Astrocyte (in vitro differentiated cells and primary cell): ENCODE results near the gene LRRC42. TPM values are rescaled to one million over a fixed set of nuclear protein-coding genes. Genes with fewer than 3 reads are reported as not detected.

Source experiments
- DNase-seq: peaks from one replicate; pipeline ENCODE4 v3.0.0-alpha.2; 2010; ENCODE audit warnings: low read depth
- FAIRE-seq: peaks from 2 replicates; lab custom pipeline; 2011; peaks lifted over from hg19 to GRCh38; lab: Jason Lieb, UNC
- H2AFZ ChIP-seq: 2 replicates; pipeline ENCODE4 v1.6.0; 2012; ENCODE audit warnings: low read depth, low read length, inconsistent platforms
- H3K27ac ChIP-seq: 2 replicates; pipeline ENCODE4 v1.5.1; 2011; ENCODE audit warnings: low read depth, low read length, inconsistent platforms
- H3K27me3 ChIP-seq: 2 replicates; pipeline ENCODE4 v1.6.0; 2011; ENCODE audit warnings: low read length, inconsistent platforms; ENCODE audit not compliant: insufficient read depth
- H3K36me3 ChIP-seq: 2 replicates; pipeline ENCODE4 v1.5.1; 2011; ENCODE audit warnings: low read length, inconsistent platforms; ENCODE audit not compliant: insufficient read depth
- H3K4me1 ChIP-seq: 2 replicates; pipeline ENCODE4 v1.5.1; 2011; ENCODE audit warnings: low read length, inconsistent platforms; ENCODE audit not compliant: insufficient read depth
- H3K4me2 ChIP-seq: 2 replicates; pipeline ENCODE4 v1.6.0; 2012; ENCODE audit warnings: low read length, inconsistent platforms
- H3K4me3 ChIP-seq: 2 replicates; pipeline ENCODE4 v1.5.1; 2011; ENCODE audit warnings: low read depth, mild to moderate bottlenecking, low read length, inconsistent platforms; ENCODE audit not compliant: insufficient read depth
- H3K79me2 ChIP-seq: 2 replicates; pipeline ENCODE4 v1.6.0; 2012; ENCODE audit warnings: mild to moderate bottlenecking, low read length, inconsistent platforms; ENCODE audit not compliant: insufficient read depth
- H3K9ac ChIP-seq: 2 replicates; pipeline ENCODE4 v1.6.0; 2012; ENCODE audit warnings: mild to moderate bottlenecking, low read length, inconsistent platforms
- H3K9me3 ChIP-seq: 2 replicates; pipeline ENCODE4 v1.5.1; 2012; ENCODE audit warnings: low read depth, mild to moderate bottlenecking, low read length, inconsistent platforms; ENCODE audit not compliant: insufficient read depth
- H4K20me1 ChIP-seq: 2 replicates; pipeline ENCODE4 v1.6.0; 2012; ENCODE audit warnings: low read length, inconsistent platforms; ENCODE audit not compliant: insufficient read depth
- H3K27ac Mint-ChIP-seq: one replicate; pipeline ENCODE4 v1.8.0; 2021; ENCODE audit warnings: mild to moderate bottlenecking, mixed read lengths; ENCODE audit not compliant: unreplicated experiment
- H3K27me3 Mint-ChIP-seq: one replicate; pipeline ENCODE4 v1.8.0; 2021; ENCODE audit warnings: low read depth, mixed read lengths; ENCODE audit not compliant: unreplicated experiment
- H3K36me3 Mint-ChIP-seq: one replicate; pipeline ENCODE4 v1.8.0; 2021; ENCODE audit warnings: low read depth, mixed read lengths; ENCODE audit not compliant: unreplicated experiment
- H3K4me1 Mint-ChIP-seq: one replicate; pipeline ENCODE4 v1.8.0; 2021; ENCODE audit warnings: low read depth, mixed read lengths; ENCODE audit not compliant: unreplicated experiment
- H3K4me3 Mint-ChIP-seq: one replicate; pipeline ENCODE4 v1.8.0; 2021; ENCODE audit warnings: mild to moderate bottlenecking, moderate library complexity, mixed read lengths; ENCODE audit not compliant: unreplicated experiment
- H3K9me3 Mint-ChIP-seq: one replicate; pipeline ENCODE4 v1.8.0; 2021; ENCODE audit warnings: mild to moderate bottlenecking, mixed read lengths; ENCODE audit not compliant: unreplicated experiment
- CTCF ChIP-seq: IDR thresholded peaks from 2 replicates; pipeline ENCODE4 v1.5.1; 2011; ENCODE audit warnings: low read depth, mild to moderate bottlenecking, inconsistent platforms, low read length, moderate library complexity; ENCODE audit not compliant: insufficient read depth
- EZH2 ChIP-seq: IDR thresholded peaks from 2 replicates; pipeline ENCODE4 v1.6.1; 2012; ENCODE audit warnings: mild to moderate bottlenecking, low read length, inconsistent platforms; ENCODE audit not compliant: insufficient read depth
- total RNA-seq: library from RNA; stranded (reverse); gene quantifications from 2 replicates; pipeline ENCODE4 v1.2.1, GENCODE V29; 2021

LRRC42 gene
- total RNA-seq, 1 donor from 2014 or later: 54.6 TPM

GRCh38 chr1:53998223-53998622, 52.1 kb downstream of the LRRC42 start:
- H3K9me3 Mint-ChIP-seq: peaks cover under 1% of the 10 kb centered on the region
- Histone ChIP-seq H3K4me1 (no peaks in the 10 kb centered on the region), H3K36me3 (no peaks in the 10 kb centered on the region), H3K27me3 (peaks cover 11% of the 10 kb centered on the region), H2AFZ (no peak overlapping the region), H3K9ac (no peak overlapping the region), H3K79me2 (no peaks in the 10 kb centered on the region), H3K4me2 (no peak overlapping the region), H3K4me3 (no peak overlapping the region), H4K20me1 (no peaks in the 10 kb centered on the region), H3K27ac (no peak overlapping the region), H3K9me3 (no peaks in the 10 kb centered on the region)
- no peak overlapping the region for H3K4me3 Mint-ChIP-seq
- FAIRE-seq (no peak), DNase-seq (no peak)
- H3K36me3 Mint-ChIP-seq: no peaks in the 10 kb centered on the region
- TF ChIP-seq CTCF: no peak
- TF ChIP-seq EZH2: no peak
- peaks cover 14% of the 10 kb centered on the region for H3K27me3 Mint-ChIP-seq
- H3K27ac Mint-ChIP-seq: no peak overlapping the region
- H3K4me1 Mint-ChIP-seq: no peaks in the 10 kb centered on the region

GRCh38 chr1:53999920-54000319, 53.8 kb downstream of the LRRC42 start:
- TF ChIP-seq EZH2 (no peak), CTCF (no peak)
- no peaks in the 10 kb centered on the region for H3K79me2 ChIP-seq
- H3K4me3 ChIP-seq: no peak overlapping the region
- DNase-seq (no peak), FAIRE-seq (no peak)
- no peaks in the 10 kb centered on the region for H4K20me1 ChIP-seq
- H3K4me2 ChIP-seq: no peak overlapping the region
- H3K9me3 ChIP-seq: no peaks in the 10 kb centered on the region
- no peak overlapping the region for H3K9ac ChIP-seq
- H3K27me3 Mint-ChIP-seq: peaks cover 17% of the 10 kb centered on the region
- no peaks in the 10 kb centered on the region for H3K4me1 Mint-ChIP-seq
- peaks cover 3% of the 10 kb centered on the region for H3K9me3 Mint-ChIP-seq
- H3K27ac Mint-ChIP-seq: no peak overlapping the region
- H3K36me3 ChIP-seq: no peaks in the 10 kb centered on the region
- H3K36me3 Mint-ChIP-seq: no peaks in the 10 kb centered on the region
- H3K4me3 Mint-ChIP-seq: no peak overlapping the region
- peaks cover 11% of the 10 kb centered on the region for H3K27me3 ChIP-seq
- H2AFZ ChIP-seq: no peak overlapping the region
- H3K27ac ChIP-seq: no peak overlapping the region
- H3K4me1 ChIP-seq: no peaks in the 10 kb centered on the region

- TF ChIP-seq EZH2 (no peak), CTCF (no peak)
- no peaks in the 10 kb centered on the region for H4K20me1 ChIP-seq
- peaks cover 22% of the 10 kb centered on the region for H3K27me3 Mint-ChIP-seq
- no peak overlapping the region for H3K4me3 Mint-ChIP-seq
- H3K27me3 ChIP-seq: peaks cover 11% of the 10 kb centered on the region
- no peak overlapping the region for H3K9ac ChIP-seq
- H3K4me1 Mint-ChIP-seq: no peaks in the 10 kb centered on the region
- FAIRE-seq (no peak), DNase-seq (no peak)
- no peak overlapping the region for H3K27ac Mint-ChIP-seq
- no peaks in the 10 kb centered on the region for H3K36me3 Mint-ChIP-seq
- no peaks in the 10 kb centered on the region for H3K4me1 ChIP-seq
- H3K27ac ChIP-seq: no peak overlapping the region
- no peak overlapping the region for H3K4me3 ChIP-seq
- H3K4me2 ChIP-seq: no peak overlapping the region
- no peaks in the 10 kb centered on the region for H3K9me3 ChIP-seq
- H2AFZ ChIP-seq: no peak overlapping the region
- H3K9me3 Mint-ChIP-seq: peaks cover 3% of the 10 kb centered on the region
- H3K79me2 ChIP-seq: no peaks in the 10 kb centered on the region
- no peaks in the 10 kb centered on the region for H3K36me3 ChIP-seq
Measured at GRCh38 chr1:54001591-54001990, 55.4 kb downstream of the LRRC42 start.
